GM19397 (cell line): ENCODE measurements around the gene VAMP5.
"Not testable (repeated sequence)": the region's sequence is repeated elsewhere in the genome, so short reads cannot be mapped to it uniquely, and the experiment has no call there.

Experiments
- ATAC-seq: cut with Tn5 transposase; IDR thresholded peaks from one replicate; pipeline ENCODE4 v1.9.1; 2021; ENCODE audit warnings: mild to moderate bottlenecking, moderate library complexity; ENCODE audit not compliant: unreplicated experiment

The VAMP5 gene

DNA sequence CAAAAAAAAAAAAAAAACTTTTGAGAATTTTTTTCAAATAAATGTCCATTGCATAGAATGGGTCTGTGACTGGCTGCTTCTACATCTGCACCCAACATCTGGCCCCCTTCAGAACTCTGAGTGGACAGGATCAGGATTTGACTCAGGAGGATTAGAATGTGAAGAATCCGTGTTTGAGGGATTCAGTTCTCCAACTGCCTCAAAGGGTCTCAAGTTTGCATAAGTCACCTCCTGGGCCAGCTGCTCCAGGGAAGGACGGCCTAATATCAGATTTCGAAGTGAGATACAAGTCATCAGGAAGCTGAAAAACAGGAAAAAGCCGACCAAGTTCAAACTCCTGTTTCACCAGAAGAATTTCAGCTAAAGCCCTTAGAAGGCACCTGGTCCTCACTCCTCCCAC is 34.4 kb upstream of the VAMP5 start:
- no peak for ATAC-seq

DNA sequence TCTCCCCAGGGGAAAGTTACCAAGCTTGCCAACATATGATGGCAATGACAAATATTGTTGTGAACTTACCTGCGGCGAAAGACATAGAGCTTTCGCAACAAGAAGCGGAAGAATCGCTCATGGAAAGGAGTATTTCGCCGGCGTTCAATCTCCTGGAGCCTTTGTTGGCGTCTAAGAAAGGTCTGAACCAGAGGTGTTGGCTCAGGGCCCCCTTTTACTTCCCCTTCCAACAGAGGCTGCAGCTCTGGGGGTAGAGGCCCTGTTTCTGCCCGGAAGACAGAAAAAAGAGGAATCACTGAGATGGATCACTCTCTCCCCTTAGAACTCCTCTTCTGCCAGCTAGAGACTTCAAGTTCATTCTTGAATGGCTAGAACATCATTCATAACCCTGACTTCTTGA is 33.7 kb upstream of the VAMP5 start:
- ATAC-seq, result no peak

DNA sequence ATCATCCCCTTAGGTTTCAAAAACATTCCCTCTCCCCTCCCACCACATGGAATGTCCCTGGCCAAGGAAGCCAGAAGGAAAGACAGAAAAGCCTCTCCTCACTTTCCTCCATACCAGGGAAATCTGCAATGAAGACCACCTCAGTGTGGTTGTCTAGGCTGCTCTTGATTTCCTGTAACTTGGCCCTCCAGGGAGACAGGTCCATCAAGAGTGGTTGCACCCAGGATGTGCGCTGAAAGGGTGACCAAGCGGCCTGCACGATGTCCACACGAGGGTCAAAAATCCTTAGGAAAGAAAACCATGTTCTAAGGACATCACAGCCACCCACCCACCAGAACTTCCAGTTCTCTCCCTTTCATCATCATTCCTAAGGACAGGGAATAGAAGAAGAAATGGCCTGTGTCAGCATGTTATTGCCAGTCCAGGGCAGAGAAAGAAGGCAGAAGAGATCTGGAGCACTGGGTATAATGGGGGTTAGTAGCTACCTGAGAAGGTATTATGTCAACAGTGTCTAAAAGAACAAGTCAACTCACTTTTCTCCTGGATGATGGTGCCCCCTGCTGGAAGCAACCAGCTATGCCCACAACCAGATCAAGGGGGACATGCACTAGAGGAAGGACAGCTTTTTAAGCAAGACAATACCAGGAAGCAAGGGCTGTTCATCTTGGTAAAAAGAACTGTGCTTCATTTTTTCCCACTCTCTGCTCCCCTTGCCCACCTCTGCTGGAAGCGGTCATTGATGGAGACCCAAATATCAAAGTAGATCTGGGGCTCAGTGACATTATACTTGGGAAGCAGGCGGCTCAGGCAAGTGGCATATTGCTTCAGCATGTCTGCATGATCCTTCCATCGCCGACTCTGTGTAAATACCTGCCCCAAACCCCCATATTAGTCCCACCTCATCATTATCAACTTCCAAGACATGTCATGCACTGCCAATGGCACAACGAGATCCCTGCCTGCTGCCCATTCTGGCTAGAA is 32.2 kb upstream of the VAMP5 start:
- peak; percentile 67 for ATAC-seq

DNA sequence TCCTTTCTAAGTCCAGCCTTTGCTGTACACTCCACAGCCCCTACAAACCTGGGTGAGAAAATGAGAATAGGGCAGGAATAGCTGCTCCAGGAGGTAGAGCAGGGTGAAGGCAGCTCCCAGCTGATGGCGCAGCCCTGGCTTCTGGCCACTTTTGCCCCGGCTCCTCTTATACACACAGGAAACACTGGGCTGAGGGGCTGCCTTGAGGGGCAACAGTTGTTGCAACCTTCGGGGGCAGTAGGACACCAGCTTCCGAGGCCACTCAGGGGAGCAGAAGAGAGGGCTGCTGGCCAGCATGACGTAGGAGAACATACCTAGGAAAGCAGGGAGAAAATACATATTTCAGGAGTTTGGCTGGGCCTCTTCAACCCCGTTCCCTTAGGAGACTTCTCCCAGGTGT is 31.0 kb upstream of the VAMP5 start:
- ATAC-seq, result no peak

DNA sequence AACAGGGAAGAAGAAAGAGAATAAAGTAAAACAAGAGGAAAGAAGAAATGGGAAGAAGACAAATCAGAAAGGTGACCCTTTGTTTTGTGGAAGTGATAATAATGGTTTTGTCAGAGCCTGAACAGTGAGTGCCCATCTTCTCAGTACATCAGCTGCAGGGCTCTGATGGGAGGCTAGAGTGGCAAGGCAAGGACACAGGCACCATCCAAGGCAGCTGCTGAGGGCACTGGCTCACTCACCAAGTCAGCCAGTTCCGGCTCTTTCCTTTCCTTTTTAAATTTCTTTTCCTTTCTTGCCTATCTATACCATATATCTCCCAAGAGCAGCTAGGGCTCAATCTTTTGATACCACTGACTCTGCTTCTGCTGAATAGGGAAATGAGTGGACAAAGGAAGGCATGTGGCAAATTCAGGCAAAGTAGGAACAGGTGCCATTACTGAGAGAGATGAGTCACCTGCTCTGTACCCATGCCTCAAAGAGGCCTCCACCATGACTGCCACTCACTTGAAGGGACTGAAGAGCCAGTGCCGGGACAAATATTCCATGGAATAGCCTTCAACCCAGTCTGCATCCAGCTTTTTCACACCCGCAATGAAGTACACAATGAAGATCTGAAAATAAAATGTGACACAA is 29.1 kb upstream of the VAMP5 start:
- ATAC-seq, result no peak

DNA sequence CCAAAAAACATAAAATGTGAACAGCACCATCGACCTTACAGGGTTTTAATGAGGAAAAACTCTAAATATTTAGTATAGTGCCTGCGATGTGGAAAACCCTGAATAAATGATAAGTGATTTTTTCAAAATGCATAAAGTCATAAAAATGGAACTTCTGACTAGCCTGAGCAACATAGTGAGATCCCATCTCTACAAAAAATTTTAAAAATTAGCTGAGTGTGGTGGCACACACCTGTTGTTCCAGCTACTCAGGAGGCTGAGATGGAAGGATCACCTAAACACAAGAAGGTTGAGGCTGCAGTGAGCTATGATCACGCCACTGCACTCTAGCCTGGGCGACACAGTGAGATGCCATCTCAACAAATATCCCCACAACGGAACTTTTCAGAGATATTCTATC is 27.1 kb upstream of the VAMP5 start:
- ATAC-seq, result no peak

DNA sequence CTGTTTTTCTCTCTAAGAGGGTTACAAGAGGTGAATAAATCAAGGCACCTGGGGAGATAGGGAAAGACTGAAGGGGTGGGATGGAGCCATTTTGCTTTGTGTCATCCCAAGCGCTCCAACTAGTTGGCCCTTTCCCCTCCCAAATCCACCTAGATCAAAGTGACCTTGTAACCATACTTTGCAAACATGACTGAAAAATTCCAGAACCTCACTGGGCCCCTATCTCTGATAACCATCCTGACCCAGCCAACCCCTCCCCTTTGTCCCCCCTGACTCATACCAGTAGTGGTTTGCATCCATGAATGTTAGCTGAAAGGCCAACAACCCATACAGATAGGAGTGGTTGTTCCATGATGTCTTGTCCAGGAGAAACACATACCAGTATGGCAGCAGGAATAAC is 26.1 kb upstream of the VAMP5 start:
- ATAC-seq, result no peak

DNA sequence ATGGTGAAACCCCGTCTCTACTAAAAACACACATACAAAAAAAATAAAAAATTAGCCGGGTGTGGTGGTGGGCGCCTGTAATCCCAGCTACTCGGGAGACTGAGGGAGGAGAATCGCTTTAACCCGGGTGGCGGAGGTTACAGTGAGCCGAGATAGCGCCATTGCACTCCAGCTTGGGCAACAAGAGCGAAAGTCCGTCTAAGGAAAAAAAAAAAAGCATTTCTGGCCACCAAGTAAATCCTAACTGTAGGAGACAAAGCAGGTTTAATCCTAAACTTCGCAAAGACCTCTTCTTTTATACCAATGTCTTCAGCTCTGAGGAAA is 23.9 kb upstream of the VAMP5 start:
- ATAC-seq, result not testable (repeated sequence)

DNA sequence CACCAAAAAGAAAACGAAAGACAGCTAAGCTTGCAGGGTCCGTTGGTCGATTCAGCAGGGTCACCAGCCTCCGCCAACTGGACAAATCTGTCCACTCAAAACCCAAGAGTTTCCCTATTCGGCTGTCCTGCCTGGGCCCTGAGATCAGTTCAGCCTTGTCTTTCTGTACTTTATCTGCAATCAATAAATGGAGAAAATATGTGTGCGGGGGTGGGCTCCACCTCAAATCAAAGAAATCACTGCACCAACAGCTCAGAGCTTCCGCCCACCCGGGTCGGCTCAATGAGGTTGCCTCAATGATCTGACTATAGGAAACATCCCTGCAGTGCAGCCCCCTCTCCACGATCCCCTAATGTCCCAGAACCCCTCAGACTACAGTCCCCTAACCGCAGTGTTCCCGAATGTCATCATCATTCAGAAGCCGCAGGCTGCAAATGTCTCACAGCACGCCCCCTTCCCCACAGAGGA is 23.4 kb upstream of the VAMP5 start:
- peak; percentile 9 for ATAC-seq

DNA sequence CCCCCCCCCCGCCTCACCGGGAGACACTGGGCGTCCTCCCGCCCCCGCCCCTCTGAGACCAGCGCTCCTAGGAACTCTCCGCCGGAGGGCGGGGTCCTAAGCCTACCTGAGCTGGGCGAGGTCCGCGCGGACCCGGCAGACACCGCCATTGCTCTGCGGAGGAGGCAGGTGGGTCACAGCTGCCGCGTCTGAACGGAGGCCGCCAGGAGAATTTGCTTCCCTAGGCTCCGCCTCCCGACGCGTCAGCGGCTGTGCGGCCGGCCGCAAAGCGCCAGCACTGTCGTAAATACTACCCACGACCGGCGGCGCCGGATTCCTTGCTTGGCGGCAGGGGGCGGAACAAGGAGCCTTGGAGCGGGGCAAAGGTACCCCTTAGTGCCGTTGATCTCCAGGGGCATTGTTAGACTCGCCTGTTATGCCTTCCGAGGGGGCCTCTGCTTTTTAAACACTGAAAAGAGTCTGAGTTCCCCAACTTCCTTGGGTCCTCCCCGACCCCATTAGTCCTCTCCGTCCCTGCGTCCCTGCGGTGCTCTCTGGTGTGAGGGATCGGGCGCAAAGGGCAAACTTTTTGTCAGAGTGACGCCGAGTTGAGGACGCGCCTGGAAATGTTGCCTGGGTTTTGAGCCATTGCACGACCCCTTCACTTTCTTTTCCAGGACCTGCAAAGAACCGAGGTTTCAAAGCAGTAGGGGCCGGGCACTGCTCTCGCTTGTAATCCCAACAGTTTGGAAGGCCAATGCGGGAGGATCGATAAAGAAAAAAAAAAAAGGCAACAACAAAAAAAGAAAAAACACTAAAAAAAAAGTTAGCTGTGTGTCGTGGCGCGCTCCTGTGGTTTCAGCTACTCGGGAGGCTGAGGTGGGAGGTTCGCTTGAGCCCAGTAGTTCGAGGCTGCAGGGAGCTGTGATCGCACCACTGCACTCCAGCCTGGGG is 22.7 kb upstream of the VAMP5 start, which contains the start of gene GGCX:
Gene GGCX, minus strand, starts transcription at position 214 of the 933 bp plus-strand sequence. Its CDS starts 65 bp downstream, at position 149.
- peak; percentile 97 for ATAC-seq

DNA sequence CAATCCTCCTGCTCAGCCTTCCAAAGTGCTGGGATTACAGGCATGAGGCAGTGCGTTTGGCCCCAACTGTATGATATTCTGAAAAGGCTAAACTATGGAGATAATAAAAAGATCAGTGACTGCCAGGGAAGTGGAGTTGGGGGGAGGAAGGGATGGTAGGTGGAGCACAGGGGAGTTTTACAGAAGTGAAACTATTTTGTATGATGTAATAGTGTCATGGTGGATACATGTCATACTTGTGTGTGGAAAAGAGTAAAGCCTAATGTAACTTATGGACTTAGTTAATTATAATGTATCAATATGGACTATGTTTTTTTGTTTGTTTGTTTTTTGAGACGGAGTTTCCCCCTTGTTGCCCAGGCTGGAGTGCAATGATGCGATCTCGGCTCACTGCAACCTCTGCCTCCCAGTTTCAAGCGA is 20.1 kb upstream of the VAMP5 start:
- ATAC-seq, result no peak

DNA sequence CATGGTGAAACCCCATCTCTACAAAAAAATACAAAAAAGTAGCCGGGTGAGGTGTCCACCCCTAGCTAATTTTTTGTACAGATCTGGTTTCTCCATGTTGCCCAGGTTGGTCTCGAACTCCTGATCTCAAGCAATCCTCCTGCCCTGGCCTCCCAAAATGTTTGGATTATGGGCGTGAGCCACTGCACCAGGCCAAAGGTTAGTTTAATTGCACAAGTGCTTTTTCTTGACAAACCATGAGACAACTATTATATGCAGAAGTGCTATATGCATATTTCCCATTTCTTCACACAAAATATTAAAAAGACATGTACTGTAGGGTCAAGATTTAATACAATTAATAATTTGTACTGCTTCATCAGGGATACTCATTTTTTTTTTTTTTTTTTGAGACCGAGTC is 18.0 kb upstream of the VAMP5 start:
- ATAC-seq, result no peak

DNA sequence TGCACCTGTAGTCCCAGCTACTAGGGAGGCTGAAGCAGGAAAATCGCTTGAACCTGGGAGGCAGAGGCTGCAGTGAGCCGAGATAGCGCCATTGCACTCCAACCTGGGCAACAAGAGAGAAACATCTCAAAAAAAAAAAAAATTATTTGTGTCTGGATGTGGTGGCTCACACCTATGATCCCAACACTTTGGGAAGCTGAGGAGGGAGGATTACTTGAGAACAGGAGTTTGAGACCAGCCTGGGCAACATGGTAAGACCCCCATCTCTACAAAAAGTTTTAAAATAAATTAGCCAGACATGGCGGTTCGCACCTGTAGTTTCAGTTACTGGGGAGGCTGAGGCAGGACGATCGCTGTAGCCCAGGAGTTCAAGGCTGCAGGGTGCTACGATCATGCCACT is 8.5 kb upstream of the VAMP5 start:
- ATAC-seq, result no peak

DNA sequence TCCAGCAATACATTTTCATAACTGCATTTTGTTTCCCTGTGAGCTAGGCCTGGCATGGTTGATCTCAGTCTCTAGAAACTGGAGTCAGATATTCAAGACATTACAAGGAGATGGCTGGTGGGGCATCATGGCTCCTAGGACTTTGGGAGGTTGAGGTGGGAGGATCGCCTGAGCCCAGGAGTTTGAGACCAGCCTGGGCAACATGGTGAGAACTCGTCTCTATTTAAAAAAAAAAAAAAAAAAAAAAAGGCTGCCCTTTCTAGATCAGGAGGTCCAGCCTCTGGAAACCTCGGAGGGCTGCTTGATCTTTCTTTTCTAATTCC is 7.2 kb upstream of the VAMP5 start:
- no peak for ATAC-seq

DNA sequence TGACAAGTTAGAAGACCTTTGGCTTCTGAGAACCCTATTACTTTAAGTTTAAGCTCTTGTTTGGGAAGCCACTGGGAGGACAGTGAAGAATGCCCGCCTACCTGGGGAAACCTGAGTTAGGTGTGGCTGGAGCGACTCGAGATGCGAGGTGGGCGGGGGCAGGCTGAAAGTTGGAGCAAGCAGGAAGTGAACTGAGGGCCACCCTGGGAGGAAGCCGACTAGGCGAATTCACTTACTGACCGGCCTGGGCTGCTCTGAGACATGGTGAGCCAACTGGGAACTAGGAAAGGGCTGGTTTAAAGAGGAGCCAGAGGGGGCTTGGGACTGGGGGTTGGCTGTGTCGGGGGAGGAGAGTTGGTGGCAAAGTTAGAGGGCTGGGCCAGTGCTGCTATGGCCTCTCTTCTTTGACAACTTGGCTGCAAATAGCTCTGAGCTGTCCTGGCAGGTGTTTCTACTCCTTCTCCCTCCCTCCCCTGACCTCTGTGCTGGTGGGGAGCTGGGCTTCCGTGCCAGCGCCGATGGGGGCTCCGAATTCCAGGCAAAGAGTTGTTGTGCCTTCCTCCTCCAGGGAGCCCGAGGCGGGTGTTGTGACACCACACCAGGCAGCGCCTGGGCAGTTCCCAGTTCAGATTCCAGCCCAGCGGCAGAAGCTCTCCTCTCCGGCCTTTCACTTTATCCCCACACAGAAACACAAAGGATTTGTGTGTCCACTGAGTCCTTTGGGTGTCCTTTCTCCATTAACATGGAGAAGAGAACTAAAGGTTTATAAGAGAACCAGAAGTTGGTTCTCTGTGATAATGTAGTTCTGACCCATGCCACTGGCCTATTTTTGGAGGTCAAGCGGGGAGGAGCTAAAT is 6.6 kb upstream of the VAMP5 start, which contains the start of gene VAMP8:
Gene VAMP8, plus strand, starts transcription at position 201 of the 857 bp plus-strand sequence. Its CDS starts 61 bp downstream, at position 262.
- ATAC-seq, result no peak

DNA sequence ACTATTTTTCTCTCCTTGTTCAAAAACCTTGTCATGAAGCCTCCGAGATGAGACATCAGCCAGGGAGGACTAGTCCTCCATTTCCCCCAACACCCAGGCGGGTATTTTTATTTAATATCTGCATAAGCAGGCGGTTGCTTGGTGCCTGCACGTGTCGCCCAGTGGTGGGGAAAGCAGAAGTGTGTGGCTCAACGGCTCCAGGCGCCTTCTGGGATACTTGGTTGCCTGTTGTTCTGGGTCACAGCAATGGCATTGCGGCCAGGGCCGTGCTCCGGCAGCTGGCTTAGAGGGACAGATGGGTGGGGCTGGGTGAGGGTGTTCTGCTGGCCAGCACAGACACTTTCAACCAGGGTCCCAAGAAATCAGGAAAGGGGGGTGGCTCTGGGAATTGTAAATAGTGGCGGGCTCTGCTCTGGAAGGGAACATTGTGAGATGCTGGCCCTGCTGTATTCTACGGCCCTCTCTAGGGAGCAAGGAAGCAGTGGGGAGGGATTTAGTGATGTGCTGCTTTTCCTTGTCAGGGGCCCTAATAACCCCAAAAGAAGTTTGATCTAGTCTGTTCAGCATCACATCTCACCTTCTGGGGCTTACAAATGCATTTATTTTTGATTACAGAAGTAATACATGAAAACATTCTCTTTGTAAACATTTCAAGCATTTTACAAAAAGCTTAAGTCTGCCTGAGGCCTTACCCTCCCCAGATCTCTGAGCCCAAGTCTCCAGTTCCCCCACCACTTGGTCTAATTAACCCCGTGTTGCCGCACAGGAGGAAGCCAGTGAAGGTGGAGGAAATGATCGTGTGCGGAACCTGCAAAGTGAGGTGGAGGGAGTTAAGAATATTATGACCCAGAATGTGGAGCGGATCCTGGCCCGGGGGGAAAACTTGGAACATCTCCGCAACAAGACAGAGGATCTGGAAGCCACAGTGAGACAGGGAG is 5.7 kb upstream of the VAMP5 start:
- no peak for ATAC-seq

DNA sequence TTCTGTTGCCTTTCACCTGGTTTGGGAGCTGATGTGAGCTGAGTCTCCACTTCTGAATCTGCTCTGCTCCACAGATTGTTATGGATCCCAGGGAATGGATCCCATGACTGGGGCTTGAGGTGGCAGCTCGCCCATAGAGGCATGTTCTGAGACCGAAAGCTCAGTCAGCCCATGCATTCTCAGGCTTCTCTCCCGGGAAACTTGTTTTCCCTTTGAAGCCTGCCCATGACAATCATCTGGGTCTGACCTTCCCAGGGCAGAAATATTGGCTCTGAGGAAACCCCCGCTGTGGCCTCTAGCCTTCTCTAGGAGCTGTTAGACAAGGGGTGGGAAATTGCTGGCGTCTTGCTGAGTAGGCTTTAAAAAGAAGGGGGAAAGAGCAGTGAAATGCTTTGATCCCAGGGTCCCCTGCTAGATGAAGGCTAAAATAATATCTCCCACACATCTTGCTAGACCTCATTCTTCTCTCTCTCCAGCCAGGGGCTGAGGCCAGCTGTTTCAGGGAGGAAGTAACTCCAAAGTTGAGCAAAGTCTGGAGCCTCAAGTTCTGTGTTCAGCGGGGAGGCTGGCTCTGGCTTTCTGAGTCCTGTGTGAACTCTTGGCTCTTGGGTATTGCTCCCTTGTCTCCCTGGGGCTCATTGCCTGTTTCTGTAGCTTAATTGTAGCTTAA is 4.8 kb upstream of the VAMP5 start:
- ATAC-seq, result no peak

DNA sequence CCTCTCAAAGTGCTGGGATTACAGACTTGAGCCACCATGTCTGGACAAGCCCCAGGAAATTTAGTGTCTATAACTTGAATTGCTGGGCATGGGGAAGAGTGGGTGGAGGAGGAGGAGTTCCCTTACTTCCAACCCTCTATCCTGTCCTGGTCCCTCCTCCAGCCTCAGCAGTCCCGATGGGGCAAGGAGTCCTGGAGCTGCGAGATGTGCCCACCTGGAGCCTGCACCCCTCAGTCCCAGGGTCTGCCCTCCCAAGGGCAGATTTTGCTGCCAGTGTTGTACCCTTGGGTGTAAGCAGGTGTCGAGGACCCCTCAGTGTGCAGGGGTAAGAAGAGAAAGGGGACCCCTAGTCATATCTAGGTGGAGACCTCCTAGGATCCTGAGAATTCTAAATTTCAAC is 4.0 kb upstream of the VAMP5 start:
- no peak for ATAC-seq

DNA sequence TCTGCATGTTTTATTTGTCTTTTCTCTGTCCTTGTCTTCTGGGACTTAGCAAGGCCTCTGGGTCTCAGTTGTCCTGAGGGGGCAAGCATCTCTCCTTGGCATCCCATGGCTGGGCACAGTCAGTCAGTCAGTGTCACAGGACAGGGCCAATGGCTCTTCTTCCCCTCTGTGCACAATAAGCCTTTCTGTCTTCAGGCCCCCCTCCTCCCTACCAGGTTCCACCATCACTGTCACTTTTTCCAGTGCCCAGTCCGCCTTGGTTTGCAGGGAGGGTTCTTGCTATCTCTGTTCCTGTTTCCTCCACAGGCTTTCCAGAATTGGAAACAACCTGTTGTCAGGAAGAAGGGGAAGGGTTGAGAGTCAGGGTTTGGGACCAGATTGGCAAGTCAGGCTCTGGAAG is 1.7 kb upstream of the VAMP5 start:
- no peak for ATAC-seq
